SKM-1 (cell line): Measurements from ENCODE around the gene USP17L12.
"Not testable (repeated sequence)": the region's sequence is repeated elsewhere in the genome, so short reads cannot be mapped to it uniquely, and the experiment has no call there.

Source experiments
- DNase-seq: peaks from one replicate; lab custom pipeline; 2025; ENCODE audit not compliant: unreplicated experiment; lab: John Stamatoyannopoulos, UW

The USP17L12 gene

GRCh38 chr4:9219852-9220251 is at the start of gene USP17L12:
Gene USP17L12 (plus strand): TSS chr4:9220152. CDS start chr4:9220152, 0 bp downstream.
- DNase-seq = not testable (repeated sequence)

- not testable (repeated sequence) for DNase-seq
These were observed 9.6 kb upstream of the USP17L12 start, which contains the start of gene USP17L10 for GRCh38 chr4:9210357-9210756. Gene USP17L10 (plus strand): TSS chr4:9210657. CDS start chr4:9210657, 0 bp downstream.

GRCh38 chr4:9214701-9215100 is 5.3 kb upstream of the USP17L12 start:
- DNase-seq = not testable (repeated sequence)

- DNase-seq = not testable (repeated sequence)
These were observed 4.8 kb upstream of the USP17L12 start, which contains the start of gene USP17L11 for GRCh38 chr4:9215105-9215504. Gene USP17L11 (plus strand): TSS chr4:9215405. CDS start chr4:9215405, 0 bp downstream.

- not testable (repeated sequence) for DNase-seq
These were observed 4.6 kb downstream of the USP17L12 start, which contains the start of gene USP17L13 for GRCh38 chr4:9224596-9224995. Gene USP17L13 (plus strand): TSS chr4:9224896. CDS start chr4:9224896, 0 bp downstream.

GRCh38 chr4:9230249-9230648 is 10.3 kb downstream of the USP17L12 start:
- not testable (repeated sequence) for DNase-seq

- DNase-seq = not testable (repeated sequence)
These were observed 14.1 kb downstream of the USP17L12 start, which contains the start of gene USP17L15 for GRCh38 chr4:9234085-9234484. Gene USP17L15 (plus strand): TSS chr4:9234385. CDS start chr4:9234385, 0 bp downstream.

- not testable (repeated sequence) for DNase-seq
These were observed 18.5 kb downstream of the USP17L12 start for GRCh38 chr4:9238461-9238860.

- DNase-seq = not testable (repeated sequence)
These were observed 23.6 kb downstream of the USP17L12 start, which contains the start of gene USP17L17 for GRCh38 chr4:9243579-9243978. Gene USP17L17 (plus strand): TSS chr4:9243879. CDS start chr4:9243879, 0 bp downstream.

- not testable (repeated sequence) for DNase-seq
These were observed 28.2 kb downstream of the USP17L12 start, which contains the start of gene USP17L18 for GRCh38 chr4:9247953-9248680. Gene USP17L18 (plus strand): TSS chr4:9248630. CDS start chr4:9248630, 0 bp downstream.

GRCh38 chr4:9253078-9253477 is 33.1 kb downstream of the USP17L12 start, which contains the start of gene USP17L19:
Gene USP17L19 (plus strand): TSS chr4:9253378. CDS start chr4:9253378, 0 bp downstream.
- DNase-seq = not testable (repeated sequence)

GRCh38 chr4:9257824-9258223 is 37.9 kb downstream of the USP17L12 start, which contains the start of gene USP17L20:
Gene USP17L20 (plus strand): TSS chr4:9258124. CDS start chr4:9258124, 0 bp downstream.
- not testable (repeated sequence) for DNase-seq

GRCh38 chr4:9262572-9262971 is 42.6 kb downstream of the USP17L12 start, which contains the start of gene USP17L21:
Gene USP17L21 (plus strand): TSS chr4:9262872. CDS start chr4:9262872, 0 bp downstream.
- DNase-seq = not testable (repeated sequence)

GRCh38 chr4:9267319-9267718 is 47.4 kb downstream of the USP17L12 start, which contains the start of gene USP17L22:
Gene USP17L22 (plus strand): TSS chr4:9267619. CDS start chr4:9267619, 0 bp downstream.
- not testable (repeated sequence) for DNase-seq
